Keratinocyte (primary cell): ENCODE results near the gene MED12. TPM values are rescaled to one million over a fixed set of nuclear protein-coding genes. Genes with fewer than 3 reads are reported as not detected.

Experiments
- DNase-seq: peaks from one replicate; pipeline ENCODE4 v3.0.0-alpha.2; 2011; ENCODE audit warnings: low read depth, missing footprints, low spot score
- FAIRE-seq: peaks from 2 replicates; lab custom pipeline; 2011; peaks lifted over from hg19 to GRCh38; lab: Jason Lieb, UNC
- H2AFZ ChIP-seq: 2 replicates; pipeline ENCODE4 v1.6.0; 2012; ENCODE audit warnings: low read length, control low read depth, inconsistent platforms; ENCODE audit not compliant: control insufficient read depth
- H3K27ac ChIP-seq: 2 replicates; pipeline ENCODE4 v1.5.1; 2011; ENCODE audit warnings: low read length; ENCODE audit not compliant: control insufficient read depth, insufficient read depth
- H3K27me3 ChIP-seq: 3 replicates; pipeline ENCODE4 v1.6.0; 2011; ENCODE audit warnings: low read length; ENCODE audit not compliant: control insufficient read depth, insufficient read depth; ENCODE audit errors: extremely low read depth
- H3K36me3 ChIP-seq, 2 experiments: 2 replicates in 1 of 2; 3 replicates in 1 of 2; pipeline ENCODE4 v1.5.1; 2011; ENCODE audit warnings: low read length in 2 of 2, mild to moderate bottlenecking in 1 of 2; ENCODE audit not compliant: control insufficient read depth in 2 of 2, insufficient read depth in 2 of 2; ENCODE audit errors: extremely low read depth in 1 of 2
- H3K4me1 ChIP-seq: 3 replicates; pipeline ENCODE4 v1.5.1; 2011; ENCODE audit warnings: low read length; ENCODE audit not compliant: control insufficient read depth, insufficient read depth; ENCODE audit errors: extremely low read depth
- H3K4me2 ChIP-seq: 3 replicates; pipeline ENCODE4 v1.6.0; 2011; ENCODE audit warnings: low read depth, low read length; ENCODE audit not compliant: control insufficient read depth, insufficient read depth; ENCODE audit errors: extremely low read depth
- H3K4me3 ChIP-seq, 3 experiments: fragments of 200-600 bp in 1 of 3; sonication (generic) in 1 of 3; 2 replicates in 2 of 3; 3 replicates in 1 of 3; pipeline ENCODE4 v1.5.1; 2011 to 2016; ENCODE audit warnings: low read length in 3 of 3, mild to moderate bottlenecking in 3 of 3, control low read depth in 2 of 3, inconsistent platforms in 1 of 3, low read depth in 1 of 3, mixed read lengths in 1 of 3, mixed run types in 1 of 3, moderate library complexity in 1 of 3; ENCODE audit not compliant: control insufficient read depth in 2 of 3, insufficient read depth in 2 of 3; ENCODE audit errors: extremely low read depth in 1 of 3
- H3K79me2 ChIP-seq: 2 replicates; pipeline ENCODE4 v1.6.0; 2012; ENCODE audit warnings: low read length; ENCODE audit not compliant: control insufficient read depth, insufficient read depth
- H3K9ac ChIP-seq: 3 replicates; pipeline ENCODE4 v1.6.0; 2011; ENCODE audit warnings: low read length; ENCODE audit not compliant: control insufficient read depth, insufficient read depth; ENCODE audit errors: extremely low read depth
- H3K9me1 ChIP-seq: 3 replicates; pipeline ENCODE4 v1.6.0; 2011; ENCODE audit warnings: low read length; ENCODE audit not compliant: control insufficient read depth, insufficient read depth; ENCODE audit errors: extremely low read depth
- H3K9me3 ChIP-seq: 2 replicates; pipeline ENCODE4 v1.5.1; 2012; ENCODE audit warnings: low read depth, low read length; ENCODE audit not compliant: control insufficient read depth
- H4K20me1 ChIP-seq: 3 replicates; pipeline ENCODE4 v1.6.0; 2011; ENCODE audit warnings: low read length; ENCODE audit not compliant: control insufficient read depth, insufficient read depth; ENCODE audit errors: extremely low read depth
- EZH2 ChIP-seq: IDR thresholded peaks from one replicate; pipeline ENCODE4 v1.6.1; 2012; ENCODE audit warnings: inconsistent platforms, mild to moderate bottlenecking, low read length, moderate library complexity
- dilution Hi-C: fragments of 300-500 bp; cut with MboI; formaldehyde crosslinking; loops from one replicate; pipeline ENCODE4 v1.7.0; 2020; ENCODE audit warnings: low sequenced_read_pairs; ENCODE audit not compliant: extremely low pct_ligation_motif_present
- polyA plus RNA-seq, 5 experiments: library from polyadenylated mRNA; depleted of rRNA in 3 of 5; stranded (reverse) in 3 of 5; stranded (forward) in 1 of 5; unstranded in 1 of 5; fragments of >200 nt; gene quantifications; 1 replicate in 1 of 5; 2 replicates in 3 of 5; 3 replicates in 1 of 5; pipeline versions ENCODE4 v1.2.1 to v1.2.3, GENCODE V29; 2011 to 2012; ENCODE audit warnings: missing spikeins in 2 of 5, low read depth in 1 of 5, low replicate concordance in 1 of 5
- TF ChIP-seq, protein P1 (sequence below), 3 experiments: IDR thresholded peaks in 1 of 3; conservative IDR thresholded peaks in 1 of 3; optimal IDR thresholded peaks in 1 of 3; 2 replicates in 2 of 3; 3 replicates in 1 of 3; pipeline versions ENCODE3 to v1.5.1; 2011; ENCODE audit warnings: low read length in 3 of 3, mild to moderate bottlenecking in 3 of 3, moderate library complexity in 2 of 3, control low read depth in 1 of 3, inconsistent platforms in 1 of 3; ENCODE audit not compliant: insufficient read depth in 2 of 3; ENCODE audit errors: extremely low read depth in 1 of 3

The MED12 gene
- polyA plus RNA-seq, 1 donor (not counting 4 experiments of a cell fraction or from before 2014, with no cell fraction given) = 4.2 TPM

- H3K9ac ChIP-seq = no peak within 1 kb of the TSS
Observed at GRCh38 chrX:71111141-71111843, 7.1 kb upstream of the MED12 start, which contains the start of gene IL2RG. Gene IL2RG (minus strand): TSS chrX:71111577. CDS start chrX:71111539, 38 bp downstream.

GRCh38 chrX:71111921-71112431 lies 6.4 kb upstream of the MED12 start:
- H3K4me2 ChIP-seq = no peak overlapping the region
- H3K9ac ChIP-seq = no peak overlapping the region
- H3K27me3 ChIP-seq = no peaks in the 10 kb centered on the region
- H3K4me3 ChIP-seq = no peak overlapping the region
- no peaks in the 10 kb centered on the region for H3K79me2 ChIP-seq
- H3K4me1 ChIP-seq = no peaks in the 10 kb centered on the region
- TF ChIP-seq, protein P1, sequence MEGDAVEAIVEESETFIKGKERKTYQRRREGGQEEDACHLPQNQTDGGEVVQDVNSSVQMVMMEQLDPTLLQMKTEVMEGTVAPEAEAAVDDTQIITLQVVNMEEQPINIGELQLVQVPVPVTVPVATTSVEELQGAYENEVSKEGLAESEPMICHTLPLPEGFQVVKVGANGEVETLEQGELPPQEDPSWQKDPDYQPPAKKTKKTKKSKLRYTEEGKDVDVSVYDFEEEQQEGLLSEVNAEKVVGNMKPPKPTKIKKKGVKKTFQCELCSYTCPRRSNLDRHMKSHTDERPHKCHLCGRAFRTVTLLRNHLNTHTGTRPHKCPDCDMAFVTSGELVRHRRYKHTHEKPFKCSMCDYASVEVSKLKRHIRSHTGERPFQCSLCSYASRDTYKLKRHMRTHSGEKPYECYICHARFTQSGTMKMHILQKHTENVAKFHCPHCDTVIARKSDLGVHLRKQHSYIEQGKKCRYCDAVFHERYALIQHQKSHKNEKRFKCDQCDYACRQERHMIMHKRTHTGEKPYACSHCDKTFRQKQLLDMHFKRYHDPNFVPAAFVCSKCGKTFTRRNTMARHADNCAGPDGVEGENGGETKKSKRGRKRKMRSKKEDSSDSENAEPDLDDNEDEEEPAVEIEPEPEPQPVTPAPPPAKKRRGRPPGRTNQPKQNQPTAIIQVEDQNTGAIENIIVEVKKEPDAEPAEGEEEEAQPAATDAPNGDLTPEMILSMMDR (optimal IDR thresholded peaks at IDR 0.05 in 1 of 3, IDR thresholded peaks at IDR 0.05 in 1 of 3, conservative IDR thresholded peaks at IDR 0.05 in 1 of 3; ENCODE audit: extremely low read depth in 1 of 3, insufficient read depth in 2 of 3, low read length in 3 of 3) = no peak
- TF ChIP-seq EZH2 = no peak
- H4K20me1 ChIP-seq = no peaks in the 10 kb centered on the region
- H2AFZ ChIP-seq = no peak overlapping the region
- dilution Hi-C loops = no loop called here
- H3K27ac ChIP-seq = no peak overlapping the region
- no peaks in the 10 kb centered on the region for H3K9me1 ChIP-seq
- FAIRE-seq = no peak
- H3K36me3 ChIP-seq = no peaks in the 10 kb centered on the region
- H3K9me3 ChIP-seq = no peaks in the 10 kb centered on the region
- no peak for DNase-seq

More at GRCh38 chrX:71111141-71111843, 7.1 kb upstream of the MED12 start, which contains the start of gene IL2RG:
- Histone ChIP-seq H3K79me2 (no peaks in the 10 kb centered on the region), H3K4me2 (no peak within 1 kb of the TSS), H3K27ac (no peak within 1 kb of the TSS), H4K20me1 (no peaks in the 10 kb centered on the region), H3K9me1 (no peaks in the 10 kb centered on the region), H3K4me1 (no peaks in the 10 kb centered on the region), H3K36me3 (no peaks in the 10 kb centered on the region), H3K9me3 (no peaks in the 10 kb centered on the region), H2AFZ (no peak within 1 kb of the TSS), H3K4me3 (no peak within 1 kb of the TSS), H3K27me3 (no peaks in the 10 kb centered on the region)
- FAIRE-seq (no peak), DNase-seq (no peak)
- dilution Hi-C loops = no loop called here
- TF ChIP-seq, protein P1 (optimal IDR thresholded peaks at IDR 0.05 in 1 of 3, IDR thresholded peaks at IDR 0.05 in 1 of 3, conservative IDR thresholded peaks at IDR 0.05 in 1 of 3; ENCODE audit: extremely low read depth in 1 of 3, insufficient read depth in 2 of 3, low read length in 3 of 3) = no peak
- no peak for TF ChIP-seq EZH2
